ENCODE results near the gene PKHD1. TPM values are rescaled to one million over a fixed set of nuclear protein-coding genes. Genes with fewer than 3 reads are reported as not detected.

Gene PKHD1
- total RNA-seq, 1 experiment from 2014 or later, result not detected

GRCh38 chr6:52125139-52125538, 37.7 kb upstream of the PKHD1 start:
- no peak for TF ChIP-seq CTCF (IDR thresholded peaks at IDR 0.05; ENCODE audit: unreplicated experiment)
- no TSS peak for BruUV-seq (replicated peaks)
- H3K27me3 Mint-ChIP-seq (ENCODE audit: insufficient read depth, unreplicated experiment), result no peaks in the 10 kb centered on the region
- peaks cover 1% of the 10 kb centered on the region for H3K4me1 Mint-ChIP-seq (ENCODE audit: insufficient read depth, unreplicated experiment)
- CTCF ChIA-PET, result interaction anchor here (0.9 kb wide), 1 partner anchor 29 kb away, joined by 11 read pairs; no protein-coding TSS in a partner anchor
- H3K27ac Mint-ChIP-seq (ENCODE audit: low read depth, unreplicated experiment), result no peak overlapping the region
- intact Hi-C loops (cut with micrococcal nuclease), result no loop called here
- POLR2A ChIA-PET, result no interaction called here
- DNase-seq (ENCODE audit: unreplicated experiment), result no peak
- no peaks in the 10 kb centered on the region for H3K36me3 Mint-ChIP-seq (ENCODE audit: insufficient read depth, unreplicated experiment)
- no peaks in the 10 kb centered on the region for H3K9me3 Mint-ChIP-seq (ENCODE audit: unreplicated experiment)
- no peak overlapping the region for H3K4me3 Mint-ChIP-seq (ENCODE audit: unreplicated experiment)

GRCh38 chr6:52124126-52125121, 37.0 kb upstream of the PKHD1 start:
- Mint-ChIP-seq H3K9me3 (ENCODE audit: unreplicated experiment) (no peaks in the 10 kb centered on the region), H3K4me3 (ENCODE audit: unreplicated experiment) (no peak overlapping the region), H3K4me1 (ENCODE audit: insufficient read depth, unreplicated experiment) (no peaks in the 10 kb centered on the region), H3K27me3 (ENCODE audit: insufficient read depth, unreplicated experiment) (no peaks in the 10 kb centered on the region), H3K36me3 (ENCODE audit: insufficient read depth, unreplicated experiment) (no peaks in the 10 kb centered on the region), H3K27ac (ENCODE audit: low read depth, unreplicated experiment) (no peak overlapping the region)
- intact Hi-C loops (cut with micrococcal nuclease), result no loop called here
- no peak for DNase-seq (ENCODE audit: unreplicated experiment)
- no peak for TF ChIP-seq CTCF (IDR thresholded peaks at IDR 0.05; ENCODE audit: unreplicated experiment)
- CTCF ChIA-PET, result interaction anchor here (0.9 kb wide), 1 partner anchor 29 kb away, joined by 11 read pairs; no protein-coding TSS in a partner anchor
- BruUV-seq (replicated peaks), result no TSS peak
- POLR2A ChIA-PET, result no interaction called here

- TF ChIP-seq CTCF (IDR thresholded peaks at IDR 0.05; ENCODE audit: unreplicated experiment), result no peak
- H3K9me3 Mint-ChIP-seq (ENCODE audit: unreplicated experiment), result no peaks in the 10 kb centered on the region
- no peak overlapping the region for H3K4me3 Mint-ChIP-seq (ENCODE audit: unreplicated experiment)
- no peak for DNase-seq (ENCODE audit: unreplicated experiment)
- intact Hi-C loops (cut with micrococcal nuclease), result no loop called here
- no peaks in the 10 kb centered on the region for H3K4me1 Mint-ChIP-seq (ENCODE audit: insufficient read depth, unreplicated experiment)
- H3K27ac Mint-ChIP-seq (ENCODE audit: low read depth, unreplicated experiment), result no peak overlapping the region
- BruUV-seq (replicated peaks), result no TSS peak
- H3K27me3 Mint-ChIP-seq (ENCODE audit: insufficient read depth, unreplicated experiment), result no peaks in the 10 kb centered on the region
- ChIA-PET CTCF (interaction anchor here (0.8 to 1.0 kb wide), 2 partner anchors 9 to 110 kb away, joined by 3 to 4 read pairs; no protein-coding TSS in a partner anchor), POLR2A (interaction anchor here (1.0 kb wide), 1 partner anchor 14 kb away, joined by 3 read pairs; no protein-coding TSS in a partner anchor)
- no peaks in the 10 kb centered on the region for H3K36me3 Mint-ChIP-seq (ENCODE audit: insufficient read depth, unreplicated experiment)
These were observed 35.8 kb upstream of the PKHD1 start for GRCh38 chr6:52123251-52123650.

- Mint-ChIP-seq H3K4me1 (ENCODE audit: insufficient read depth, unreplicated experiment) (no peaks in the 10 kb centered on the region), H3K4me3 (ENCODE audit: unreplicated experiment) (no peak overlapping the region), H3K9me3 (ENCODE audit: unreplicated experiment) (no peaks in the 10 kb centered on the region), H3K27ac (ENCODE audit: low read depth, unreplicated experiment) (no peak overlapping the region), H3K27me3 (ENCODE audit: insufficient read depth, unreplicated experiment) (no peaks in the 10 kb centered on the region), H3K36me3 (ENCODE audit: insufficient read depth, unreplicated experiment) (no peaks in the 10 kb centered on the region)
- DNase-seq (ENCODE audit: unreplicated experiment), result no peak
- ChIA-PET CTCF (interaction anchor here (0.5 to 2.1 kb wide), 3 partner anchors 11 to 140 kb away, joined by 3 to 6 read pairs (median 3); no protein-coding TSS in a partner anchor), POLR2A (no interaction called here)
- BruUV-seq (replicated peaks), result no TSS peak
- intact Hi-C loops (cut with micrococcal nuclease), result no loop called here
- TF ChIP-seq CTCF (IDR thresholded peaks at IDR 0.05; ENCODE audit: unreplicated experiment), result no peak
These were observed 29.9 kb upstream of the PKHD1 start for GRCh38 chr6:52117352-52117751.

All from MCF 10A (cell line).